ENCODE measurements around the gene MRPS26.

DNA sequence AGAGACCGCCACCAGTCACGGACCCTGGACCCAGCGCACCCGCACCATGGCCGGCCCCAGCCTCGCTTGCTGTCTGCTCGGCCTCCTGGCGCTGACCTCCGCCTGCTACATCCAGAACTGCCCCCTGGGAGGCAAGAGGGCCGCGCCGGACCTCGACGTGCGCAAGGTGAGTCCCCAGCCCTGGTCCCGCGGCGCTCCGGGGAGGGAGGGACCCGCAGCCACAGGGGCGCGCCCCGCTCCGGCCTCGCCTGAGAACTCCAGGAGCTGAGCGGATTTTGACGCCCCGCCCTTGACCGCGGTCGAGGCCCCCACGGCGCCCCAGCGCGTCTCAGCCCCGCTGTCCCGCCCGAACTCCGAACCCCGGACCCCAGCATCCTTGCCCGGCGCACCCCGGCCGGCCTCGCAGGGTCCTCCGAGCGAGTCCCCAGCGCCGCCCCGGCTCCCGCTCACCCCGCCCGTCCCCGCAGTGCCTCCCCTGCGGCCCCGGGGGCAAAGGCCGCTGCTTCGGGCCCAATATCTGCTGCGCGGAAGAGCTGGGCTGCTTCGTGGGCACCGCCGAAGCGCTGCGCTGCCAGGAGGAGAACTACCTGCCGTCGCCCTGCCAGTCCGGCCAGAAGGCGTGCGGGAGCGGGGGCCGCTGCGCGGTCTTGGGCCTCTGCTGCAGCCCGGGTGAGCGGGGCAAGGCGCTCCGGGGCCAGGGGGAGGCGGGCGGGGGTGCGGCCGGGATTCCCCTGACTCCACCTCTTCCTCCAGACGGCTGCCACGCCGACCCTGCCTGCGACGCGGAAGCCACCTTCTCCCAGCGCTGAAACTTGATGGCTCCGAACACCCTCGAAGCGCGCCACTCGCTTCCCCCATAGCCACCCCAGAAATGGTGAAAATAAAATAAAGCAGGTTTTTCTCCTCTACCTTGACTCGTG, 26.0 kb downstream of the MRPS26 start, which contains the start of gene OXT:
- no peak for TF ChIP-seq POLR2A (IDR thresholded peaks at IDR 0.05; ENCODE audit: low read length)
- no peak for TF ChIP-seq GATA1 (IDR thresholded peaks at IDR 0.05; ENCODE audit: low read depth, low read length)

Measured in erythroblast (primary cell).